ENCODE data around the gene AOPEP.

Gene AOPEP

DNA sequence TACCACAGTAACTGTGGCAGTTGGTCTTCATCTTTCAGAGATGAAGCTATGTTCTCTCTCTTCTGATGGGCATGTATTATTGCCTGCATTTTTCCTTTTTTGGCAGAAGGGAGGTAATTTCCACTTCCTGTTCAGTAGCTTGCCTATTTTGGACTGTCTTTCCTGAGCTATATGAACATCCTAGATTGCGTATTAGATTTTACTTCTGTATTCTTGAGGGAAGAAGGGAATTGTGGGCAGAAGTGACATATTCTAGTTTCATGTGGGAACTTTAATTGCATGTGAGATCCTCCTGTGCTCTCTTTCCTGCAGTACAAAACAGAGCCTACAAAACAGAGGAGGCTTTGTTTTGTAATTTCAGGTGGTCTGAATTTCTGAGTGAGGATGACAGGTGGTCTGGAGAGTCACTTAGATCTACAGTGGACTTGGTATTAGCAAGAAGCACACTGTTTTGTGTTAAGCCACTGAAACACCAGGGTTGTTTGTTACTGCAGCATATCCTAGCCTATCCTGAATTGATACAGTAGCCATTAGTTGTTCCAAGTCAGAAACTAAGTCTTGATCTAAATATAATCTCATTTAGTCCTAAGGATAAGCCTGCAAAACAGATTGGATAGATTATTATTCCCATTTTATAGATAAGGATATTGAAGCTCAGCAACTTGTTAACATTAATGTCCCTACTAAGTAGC is 68.1 kb downstream of the AOPEP start:
- no peak for DNase-seq (ENCODE audit: low read depth, low spot score)

DNA sequence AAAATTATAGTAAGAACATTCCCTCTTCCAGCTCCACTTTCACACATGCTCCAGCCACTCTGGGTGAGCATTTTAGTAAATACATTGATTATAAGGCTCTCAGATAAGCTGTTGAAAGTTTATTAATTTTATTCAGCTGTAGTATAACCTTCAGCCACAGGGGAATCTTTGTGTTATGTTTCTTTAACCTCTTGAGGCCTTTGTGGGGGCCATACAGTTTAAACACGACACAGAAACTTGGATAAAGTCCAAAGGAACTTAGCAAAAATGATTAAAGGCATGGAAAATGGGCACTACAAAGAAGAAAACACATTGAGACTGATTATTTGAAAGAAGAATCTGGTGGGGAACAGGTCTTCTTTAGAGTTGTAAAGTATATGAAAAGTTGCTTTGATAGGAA is 70.2 kb downstream of the AOPEP start:
- no peak for DNase-seq (ENCODE audit: low read depth, low spot score)

- no peak for DNase-seq (ENCODE audit: low read depth, low spot score)
Observed at GRCh38 chr9:94798201-94798600, 71.7 kb downstream of the AOPEP start.

GRCh38 chr9:94798708-94799107 is 72.2 kb downstream of the AOPEP start:
- DNase-seq (ENCODE audit: low read depth, low spot score) = no peak

GRCh38 chr9:94799578-94800264 is 73.2 kb downstream of the AOPEP start:
- no peak for DNase-seq (ENCODE audit: low read depth, low spot score)

GRCh38 chr9:94800424-94801117 is 74.1 kb downstream of the AOPEP start:
- no peak for DNase-seq (ENCODE audit: low read depth, low spot score)

- DNase-seq (ENCODE audit: low read depth, low spot score) = no peak
Observed at GRCh38 chr9:94801234-94801633, 74.7 kb downstream of the AOPEP start.

DNA sequence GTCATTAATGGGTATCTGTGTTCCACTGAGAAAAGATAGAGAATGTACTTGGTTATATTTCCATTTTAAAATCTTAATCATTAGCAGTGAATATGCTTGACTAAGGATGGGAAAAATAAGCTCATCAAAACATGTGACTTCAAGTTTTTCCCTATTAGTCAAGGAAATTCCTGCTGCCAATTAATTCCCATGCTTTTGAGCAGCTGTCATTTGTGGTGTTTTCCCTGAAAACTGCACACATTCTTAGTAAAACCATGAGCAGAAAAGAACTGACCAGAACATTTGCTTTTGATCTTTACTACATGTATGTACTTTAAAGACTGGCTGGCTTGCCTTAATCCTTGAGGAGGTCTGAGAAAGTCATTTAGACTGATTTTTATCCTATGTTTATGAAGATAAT is 75.2 kb downstream of the AOPEP start:
- no peak for DNase-seq (ENCODE audit: low read depth, low spot score)

- no peak for DNase-seq (ENCODE audit: low read depth, low spot score)
Observed at GRCh38 chr9:94802251-94802650, 75.8 kb downstream of the AOPEP start.

GRCh38 chr9:94802793-94803192 is 76.3 kb downstream of the AOPEP start:
- no peak for DNase-seq (ENCODE audit: low read depth, low spot score)

- DNase-seq (ENCODE audit: low read depth, low spot score) = no peak
Observed at GRCh38 chr9:94804316-94804715, 77.8 kb downstream of the AOPEP start.

DNA sequence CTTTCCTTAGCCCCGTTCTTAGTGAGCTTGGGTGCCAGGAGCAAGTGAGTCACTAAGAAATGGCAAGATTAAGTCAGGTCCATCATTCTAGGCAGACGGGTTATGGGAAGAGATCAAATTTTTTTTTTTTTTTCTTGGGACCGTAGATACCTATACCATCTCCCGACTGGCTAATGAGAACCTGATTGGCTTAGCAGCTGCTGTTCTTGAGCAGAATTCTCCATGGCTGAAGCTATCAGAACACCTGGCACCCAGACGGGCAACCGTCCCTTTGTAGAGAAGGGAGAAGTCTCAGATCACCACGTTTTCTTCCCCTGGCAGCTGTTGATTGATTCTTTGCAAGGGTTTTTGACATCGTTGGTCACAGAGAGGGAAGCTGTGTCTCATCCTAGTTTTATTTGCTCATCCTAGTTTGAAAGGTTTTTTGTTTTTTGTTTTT is 78.6 kb downstream of the AOPEP start:
- no peak for DNase-seq (ENCODE audit: low read depth, low spot score)

GRCh38 chr9:94805585-94805984 is 79.1 kb downstream of the AOPEP start:
- no peak for DNase-seq (ENCODE audit: low read depth, low spot score)

GRCh38 chr9:94806307-94806893 is 79.9 kb downstream of the AOPEP start:
- no peak for DNase-seq (ENCODE audit: low read depth, low spot score)

DNA sequence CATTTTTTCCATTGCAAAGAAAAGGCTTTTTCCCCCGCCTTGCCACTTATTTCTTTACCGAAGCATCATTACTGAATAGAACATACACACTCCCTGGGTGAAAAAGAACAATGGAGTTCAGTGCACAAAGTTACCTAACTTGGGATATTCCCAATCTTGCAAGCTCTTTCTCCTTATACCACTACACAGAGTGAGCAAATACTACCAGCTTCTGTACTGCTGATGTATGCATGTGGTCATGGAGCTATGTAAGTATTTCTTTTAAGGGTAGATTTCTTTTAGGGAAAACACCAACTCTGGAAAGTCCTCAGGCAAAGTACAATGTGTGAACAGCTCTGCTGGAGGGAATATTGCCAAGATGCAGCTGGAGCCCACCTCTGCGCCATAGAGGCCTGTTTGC is 81.1 kb downstream of the AOPEP start:
- no peak for DNase-seq (ENCODE audit: low read depth, low spot score)

DNA sequence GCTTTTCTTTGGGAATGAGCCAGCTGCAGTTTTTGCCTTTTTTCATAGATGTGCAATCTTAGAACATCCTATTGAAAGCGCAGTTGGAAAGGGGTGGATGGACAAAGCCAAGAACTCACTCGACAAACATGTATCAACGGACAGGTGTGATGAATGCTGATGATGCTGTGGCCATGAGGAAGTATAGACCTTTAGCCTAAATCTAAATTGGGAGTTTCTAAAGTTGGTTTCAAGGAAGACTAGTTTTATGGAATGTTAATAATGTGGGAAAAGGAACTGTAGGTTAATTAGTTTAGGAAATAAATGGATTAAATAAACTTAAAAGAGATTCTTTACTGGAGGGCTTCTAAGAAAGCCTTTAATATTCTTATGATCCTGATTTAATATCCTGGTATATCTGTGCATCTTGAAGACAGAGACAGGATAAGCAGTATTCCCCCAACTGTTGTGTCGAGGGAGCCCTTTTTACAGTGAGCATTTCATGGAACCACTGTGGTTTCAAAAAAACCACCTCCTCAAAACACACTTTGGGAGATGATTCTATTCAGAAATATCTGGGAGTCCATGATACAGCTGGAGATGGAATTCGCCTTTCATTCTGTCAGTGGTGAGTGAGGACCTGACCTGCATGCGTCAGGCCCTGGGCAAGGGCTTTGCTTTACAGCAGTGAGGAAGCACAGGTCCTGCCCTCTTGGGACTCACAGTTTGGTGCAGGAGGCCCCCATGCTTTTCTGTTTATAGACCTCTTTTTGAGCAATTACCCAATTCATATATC is 82.6 kb downstream of the AOPEP start:
- DNase-seq (ENCODE audit: low read depth, low spot score) = no peak

DNA sequence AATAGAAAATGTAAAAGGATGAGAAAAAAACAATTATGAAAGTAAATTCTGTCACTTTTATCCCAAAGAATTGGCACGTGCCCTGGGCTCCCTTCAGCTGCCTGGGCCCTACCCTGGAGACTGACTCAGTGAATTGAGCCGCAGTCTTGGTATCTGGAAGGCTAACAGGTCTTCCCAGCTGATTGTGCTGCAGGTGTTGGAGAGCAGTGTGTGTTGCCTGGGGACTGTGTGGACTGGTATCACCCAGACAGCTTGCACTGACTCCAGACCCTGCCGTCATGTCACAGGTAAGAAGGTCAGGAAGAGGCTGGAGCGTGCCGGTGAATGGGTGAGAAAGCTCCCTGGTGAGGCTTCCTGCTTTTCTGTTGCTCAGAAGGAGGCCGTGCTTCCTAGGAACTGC is 83.3 kb downstream of the AOPEP start:
- DNase-seq (ENCODE audit: low read depth, low spot score) = no peak

DNA sequence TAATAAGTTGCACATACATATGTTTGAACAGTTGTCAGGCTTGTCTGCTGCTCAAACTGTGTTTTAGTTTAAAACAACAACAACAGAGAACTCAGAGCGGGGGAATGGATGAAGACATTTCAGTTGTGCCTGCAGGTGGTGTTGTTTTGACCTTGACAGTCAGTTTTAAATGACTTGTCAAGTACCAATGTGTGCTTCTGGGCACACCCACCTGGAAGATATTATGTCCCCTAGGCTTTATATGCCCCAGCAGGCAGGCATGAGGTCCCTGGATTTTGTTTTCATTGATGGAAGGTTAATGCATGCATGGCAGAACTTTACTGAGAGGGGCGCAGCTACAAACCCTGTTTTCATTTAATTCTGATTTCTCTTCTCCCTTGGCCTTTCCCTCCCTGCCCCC is 84.6 kb downstream of the AOPEP start:
- no peak for DNase-seq (ENCODE audit: low read depth, low spot score)

GRCh38 chr9:94812343-94812742 is 85.8 kb downstream of the AOPEP start:
- DNase-seq (ENCODE audit: low read depth, low spot score) = no peak

GRCh38 chr9:94813379-94813778 is 86.9 kb downstream of the AOPEP start:
- no peak for DNase-seq (ENCODE audit: low read depth, low spot score)

- DNase-seq (ENCODE audit: low read depth, low spot score) = no peak
Observed at GRCh38 chr9:94817291-94818177, 91.0 kb downstream of the AOPEP start.

Data from brain pericyte (primary cell).